ENCODE results near the gene ABCB10.
"Not testable (repeated sequence)": the region's sequence is repeated elsewhere in the genome, so short reads cannot be mapped to it uniquely, and the experiment has no call there.

GRCh38 chr1:229559336-229559801 is 862 bp upstream of the ABCB10 start:
- not testable (repeated sequence) for TF ChIP-seq POLR2A (IDR thresholded peaks at IDR 0.05; ENCODE audit: low read length); GATA1 (IDR thresholded peaks at IDR 0.05; ENCODE audit: low read depth, low read length)
